ENCODE measurements around the gene MTAP.
A peak's percentile ranks its signal among the peaks of the same experiment; 100 is the strongest.

Gene MTAP

GRCh38 chr9:21931428-21931827 lies 129.0 kb downstream of the MTAP start:
- DNase-seq (ENCODE audit: low read depth), result peak; percentile 20
- TF ChIP-seq, protein P1, sequence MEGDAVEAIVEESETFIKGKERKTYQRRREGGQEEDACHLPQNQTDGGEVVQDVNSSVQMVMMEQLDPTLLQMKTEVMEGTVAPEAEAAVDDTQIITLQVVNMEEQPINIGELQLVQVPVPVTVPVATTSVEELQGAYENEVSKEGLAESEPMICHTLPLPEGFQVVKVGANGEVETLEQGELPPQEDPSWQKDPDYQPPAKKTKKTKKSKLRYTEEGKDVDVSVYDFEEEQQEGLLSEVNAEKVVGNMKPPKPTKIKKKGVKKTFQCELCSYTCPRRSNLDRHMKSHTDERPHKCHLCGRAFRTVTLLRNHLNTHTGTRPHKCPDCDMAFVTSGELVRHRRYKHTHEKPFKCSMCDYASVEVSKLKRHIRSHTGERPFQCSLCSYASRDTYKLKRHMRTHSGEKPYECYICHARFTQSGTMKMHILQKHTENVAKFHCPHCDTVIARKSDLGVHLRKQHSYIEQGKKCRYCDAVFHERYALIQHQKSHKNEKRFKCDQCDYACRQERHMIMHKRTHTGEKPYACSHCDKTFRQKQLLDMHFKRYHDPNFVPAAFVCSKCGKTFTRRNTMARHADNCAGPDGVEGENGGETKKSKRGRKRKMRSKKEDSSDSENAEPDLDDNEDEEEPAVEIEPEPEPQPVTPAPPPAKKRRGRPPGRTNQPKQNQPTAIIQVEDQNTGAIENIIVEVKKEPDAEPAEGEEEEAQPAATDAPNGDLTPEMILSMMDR (conservative IDR thresholded peaks at IDR 0.05; ENCODE audit: control insufficient read depth, insufficient read depth, low read depth, low read length), result no peak

GRCh38 chr9:21933281-21933680 lies 130.8 kb downstream of the MTAP start:
- DNase-seq (ENCODE audit: low read depth), result no peak

More at GRCh38 chr9:21931428-21931827, 129.0 kb downstream of the MTAP start:
- no peak overlapping the region for H3K4me3 ChIP-seq (ENCODE audit: control insufficient read depth, low read depth, low read length)

DNA sequence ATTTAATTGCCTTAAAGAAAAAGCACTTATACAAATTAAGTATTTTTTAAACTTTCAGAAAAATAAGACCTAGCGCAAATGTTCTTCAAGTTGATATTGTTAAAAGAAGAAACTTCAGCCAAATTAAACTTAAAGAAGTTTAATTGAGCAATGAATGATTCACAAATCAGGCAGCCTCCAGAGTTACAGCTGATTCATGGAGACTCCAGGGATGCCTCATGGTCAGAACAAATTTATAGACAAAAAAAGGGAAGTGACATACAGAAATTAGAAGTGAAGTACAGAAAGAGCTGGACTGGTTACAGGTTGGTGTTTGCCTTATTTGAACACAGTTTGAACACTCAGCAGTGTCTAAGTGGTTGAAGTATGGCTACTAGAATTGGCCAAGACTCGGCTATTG lies 131.4 kb downstream of the MTAP start:
- peak; percentile 67 for DNase-seq (ENCODE audit: low read depth)
- TF ChIP-seq, protein P1 (conservative IDR thresholded peaks at IDR 0.05; ENCODE audit: control insufficient read depth, insufficient read depth, low read depth, low read length), result no peak

More at GRCh38 chr9:21933281-21933680, 130.8 kb downstream of the MTAP start:
- TF ChIP-seq, protein P1 (conservative IDR thresholded peaks at IDR 0.05; ENCODE audit: control insufficient read depth, insufficient read depth, low read depth, low read length), result no peak
- H3K4me3 ChIP-seq (ENCODE audit: control insufficient read depth, low read depth, low read length), result no peak overlapping the region

GRCh38 chr9:21935631-21936030 lies 133.2 kb downstream of the MTAP start:
- no peak overlapping the region for H3K4me3 ChIP-seq (ENCODE audit: control insufficient read depth, low read depth, low read length)
- no peak for DNase-seq (ENCODE audit: low read depth)
- TF ChIP-seq, protein P1 (conservative IDR thresholded peaks at IDR 0.05; ENCODE audit: control insufficient read depth, insufficient read depth, low read depth, low read length), result no peak

More for the DNA sequence above, 131.4 kb downstream of the MTAP start:
- no peak overlapping the region for H3K4me3 ChIP-seq (ENCODE audit: control insufficient read depth, low read depth, low read length)

- no peak overlapping the region for H3K4me3 ChIP-seq (ENCODE audit: control insufficient read depth, low read depth, low read length)
- DNase-seq (ENCODE audit: low read depth), result peak; percentile 4
- TF ChIP-seq, protein P1 (conservative IDR thresholded peaks at IDR 0.05; ENCODE audit: control insufficient read depth, insufficient read depth, low read depth, low read length), result no peak
These were observed 133.7 kb downstream of the MTAP start for GRCh38 chr9:21936161-21936560.

GRCh38 chr9:21941337-21941995 lies 139.0 kb downstream of the MTAP start:
- H3K4me3 ChIP-seq (ENCODE audit: control insufficient read depth, low read depth, low read length), result no peak overlapping the region
- TF ChIP-seq, protein P1 (conservative IDR thresholded peaks at IDR 0.05; ENCODE audit: control insufficient read depth, insufficient read depth, low read depth, low read length), result no peak
- no peak for DNase-seq (ENCODE audit: low read depth)
